Osteocyte (in vitro differentiated cells): ENCODE results near the gene LY86. TPM values are rescaled to one million over a fixed set of nuclear protein-coding genes. Genes with fewer than 3 reads are reported as not detected.

Source experiments
- DNase-seq: peaks from one replicate; pipeline ENCODE4 v3.0.0; 2021; ENCODE audit warnings: mixed read lengths; ENCODE audit not compliant: unreplicated experiment; ENCODE audit errors: extremely low spot score
- H3K27ac Mint-ChIP-seq: one replicate; pipeline ENCODE4 v1.8.0; 2021; ENCODE audit warnings: mild to moderate bottlenecking, mixed read lengths; ENCODE audit not compliant: unreplicated experiment
- H3K27me3 Mint-ChIP-seq: one replicate; pipeline ENCODE4 v1.8.0; 2021; ENCODE audit warnings: mixed read lengths; ENCODE audit not compliant: unreplicated experiment
- H3K36me3 Mint-ChIP-seq: one replicate; pipeline ENCODE4 v1.8.0; 2021; ENCODE audit warnings: mixed read lengths; ENCODE audit not compliant: unreplicated experiment
- H3K4me1 Mint-ChIP-seq: one replicate; pipeline ENCODE4 v1.8.0; 2021; ENCODE audit warnings: mixed read lengths; ENCODE audit not compliant: unreplicated experiment
- H3K4me3 Mint-ChIP-seq: one replicate; pipeline ENCODE4 v1.8.0; 2021; ENCODE audit warnings: mild to moderate bottlenecking, moderate library complexity, mixed read lengths; ENCODE audit not compliant: unreplicated experiment
- H3K9me3 Mint-ChIP-seq: one replicate; pipeline ENCODE4 v1.8.0; 2021; ENCODE audit warnings: mixed read lengths; ENCODE audit not compliant: unreplicated experiment
- CTCF ChIP-seq: fragments of 200-600 bp; sonication (generic); IDR thresholded peaks from 2 replicates; pipeline ENCODE4 v1.5.0; 2021; ENCODE audit warnings: antibody characterized with exemption, mild to moderate bottlenecking, moderate library complexity
- total RNA-seq: library from RNA; stranded (reverse); gene quantifications from 2 replicates; pipeline ENCODE4 v1.2.1, GENCODE V29; 2021

The LY86 gene
- total RNA-seq, 1 donor from 2014 or later, result not detected

- peak; percentile 87 for DNase-seq
- TF ChIP-seq CTCF, result no peak
- H3K27me3 Mint-ChIP-seq, result no peaks in the 10 kb centered on the region
- H3K4me1 Mint-ChIP-seq, result peaks cover 22% of the 10 kb centered on the region
- H3K27ac Mint-ChIP-seq, result peak overlapping the region; percentile 56
- H3K9me3 Mint-ChIP-seq, result no peaks in the 10 kb centered on the region
- no peaks in the 10 kb centered on the region for H3K36me3 Mint-ChIP-seq
- no peak overlapping the region for H3K4me3 Mint-ChIP-seq
These were observed 111.3 kb downstream of the LY86 start for GRCh38 chr6:6699741-6700367.

GRCh38 chr6:6700407-6701270 is 112.1 kb downstream of the LY86 start:
- Mint-ChIP-seq H3K4me3 (no peak overlapping the region), H3K36me3 (no peaks in the 10 kb centered on the region), H3K4me1 (peaks cover 14% of the 10 kb centered on the region), H3K27me3 (no peaks in the 10 kb centered on the region), H3K27ac (peak overlapping the region; percentile 56), H3K9me3 (no peaks in the 10 kb centered on the region)
- no peak for DNase-seq
- no peak for TF ChIP-seq CTCF

- H3K36me3 Mint-ChIP-seq, result no peaks in the 10 kb centered on the region
- H3K4me3 Mint-ChIP-seq, result no peak overlapping the region
- H3K9me3 Mint-ChIP-seq, result no peaks in the 10 kb centered on the region
- no peak for DNase-seq
- no peaks in the 10 kb centered on the region for H3K27me3 Mint-ChIP-seq
- H3K4me1 Mint-ChIP-seq, result peaks cover 8% of the 10 kb centered on the region
- no peak overlapping the region for H3K27ac Mint-ChIP-seq
- no peak for TF ChIP-seq CTCF
These were observed 113.3 kb downstream of the LY86 start for GRCh38 chr6:6701864-6702263.

- Mint-ChIP-seq H3K36me3 (no peaks in the 10 kb centered on the region), H3K4me1 (peaks cover 8% of the 10 kb centered on the region), H3K9me3 (peaks cover 2% of the 10 kb centered on the region), H3K4me3 (no peak overlapping the region), H3K27me3 (peaks cover 7% of the 10 kb centered on the region), H3K27ac (no peak overlapping the region)
- DNase-seq, result no peak
- TF ChIP-seq CTCF, result no peak
These were observed 115.2 kb downstream of the LY86 start for GRCh38 chr6:6703699-6704098.
